GM18498 (cell line): Measurements from ENCODE around the gene ABCA7.
A peak's percentile ranks its signal among the peaks of the same experiment; 100 is the strongest.

Experiments
- ATAC-seq: cut with Tn5 transposase; IDR thresholded peaks from one replicate; pipeline ENCODE4 v1.9.1; 2021; ENCODE audit warnings: mild to moderate bottlenecking, moderate library complexity; ENCODE audit not compliant: unreplicated experiment

The ABCA7 gene

GRCh38 chr19:1055886-1056620, 16.1 kb downstream of the ABCA7 start:
- ATAC-seq: no peak

GRCh38 chr19:1057176-1057855, 17.4 kb downstream of the ABCA7 start:
- ATAC-seq: no peak

GRCh38 chr19:1058112-1058511, 18.2 kb downstream of the ABCA7 start:
- no peak for ATAC-seq

GRCh38 chr19:1060689-1061088, 20.8 kb downstream of the ABCA7 start:
- no peak for ATAC-seq

GRCh38 chr19:1061987-1062386, 22.1 kb downstream of the ABCA7 start:
- no peak for ATAC-seq

GRCh38 chr19:1062387-1063029, 22.6 kb downstream of the ABCA7 start:
- no peak for ATAC-seq

- no peak for ATAC-seq
These were observed 23.4 kb downstream of the ABCA7 start for GRCh38 chr19:1063030-1063908.

- no peak for ATAC-seq
These were observed 24.2 kb downstream of the ABCA7 start for GRCh38 chr19:1063909-1064660.

- no peak for ATAC-seq
These were observed 25.0 kb downstream of the ABCA7 start for GRCh38 chr19:1064661-1065605.

GRCh38 chr19:1065606-1066109, 25.8 kb downstream of the ABCA7 start:
- no peak for ATAC-seq

- ATAC-seq: no peak
These were observed 26.4 kb downstream of the ABCA7 start for GRCh38 chr19:1066251-1066747.

GRCh38 chr19:1066748-1067340, 26.9 kb downstream of the ABCA7 start, which contains the start of gene ARHGAP45:
ARHGAP45 (plus strand) TSS chr19:1067167; CDS start chr19:1067406, 239 bp downstream.
- ATAC-seq: peak; percentile 48

- ATAC-seq: peak; percentile 27
These were observed 27.5 kb downstream of the ABCA7 start for GRCh38 chr19:1067341-1067957.

GRCh38 chr19:1068009-1069001, 28.4 kb downstream of the ABCA7 start:
- ATAC-seq: no peak

- ATAC-seq: no peak
These were observed 29.3 kb downstream of the ABCA7 start for GRCh38 chr19:1069009-1069779.

GRCh38 chr19:1070576-1070930, 30.6 kb downstream of the ABCA7 start:
- no peak for ATAC-seq
